ENCODE data around the gene IFNLR1. TPM values are rescaled to one million over a fixed set of nuclear protein-coding genes. Genes with fewer than 3 reads are reported as not detected.

Gene IFNLR1
- total and polyA plus RNA-seq, 2 donors (not counting 3 experiments of a cell fraction or from before 2014, with no cell fraction given), result 0.01 TPM; not detected in 1

DNA sequence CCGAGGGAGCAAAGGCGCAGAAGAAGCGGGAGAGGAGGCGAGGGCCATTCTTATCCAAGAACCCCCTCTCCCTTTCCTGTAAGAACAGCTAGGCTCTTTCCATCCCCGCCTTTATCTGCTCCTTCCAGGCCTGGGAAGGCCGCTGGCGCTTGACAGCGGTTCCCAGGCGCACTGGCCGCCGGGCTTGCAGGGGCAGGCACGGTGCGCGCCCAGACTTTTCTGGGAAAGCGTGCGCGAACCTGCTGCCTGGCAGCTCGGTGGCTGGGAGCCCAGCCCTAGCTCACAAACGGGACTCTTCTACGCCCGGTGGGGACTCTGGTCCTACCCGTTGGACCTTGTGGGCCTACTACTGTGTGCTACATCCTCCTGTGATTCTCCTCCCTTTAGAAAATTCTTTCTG lies 8.8 kb upstream of the IFNLR1 start:
- Histone ChIP-seq H3K79me2 (ENCODE audit: control insufficient read depth, insufficient read depth, low read length) (no peaks in the 10 kb centered on the region), H3K4me1 (ENCODE audit: control insufficient read depth, extremely low read depth, insufficient read depth, low read length) (peaks cover 5% of the 10 kb centered on the region), H2AFZ (ENCODE audit: low read depth, low read length) (no peak overlapping the region), H3K9ac (replicated peaks; ENCODE audit: extremely low read depth, insufficient read depth, low read length) (no peak overlapping the region), H3K9me3 (replicated peaks; ENCODE audit: control insufficient read depth, insufficient read depth, low read length) (no peaks in the 10 kb centered on the region), H3K4me3 (replicated peaks in 1 of 3; ENCODE audit: insufficient read depth in 1 of 3, low read depth in 1 of 3, low read length in 3 of 3) (no peak overlapping the region), H3K27me3 (ENCODE audit: control insufficient read depth in 2 of 2, insufficient read depth in 2 of 2, low read length in 2 of 2) (no peaks in the 10 kb centered on the region), H3K4me2 (ENCODE audit: insufficient read depth, low read length) (no peak overlapping the region), H4K20me1 (replicated peaks; ENCODE audit: control insufficient read depth, extremely low read depth, insufficient read depth, low read length) (no peaks in the 10 kb centered on the region), H3K27ac (ENCODE audit: insufficient read depth, low read depth, low read length) (no peak overlapping the region), H3K36me3 (ENCODE audit: control insufficient read depth in 2 of 2, extremely low read depth in 1 of 2, insufficient read depth in 2 of 2, low read length in 2 of 2) (no peaks in the 10 kb centered on the region), H3K9me1 (replicated peaks; ENCODE audit: control insufficient read depth, extremely low read depth, insufficient read depth, low read length) (no peaks in the 10 kb centered on the region)
- TF ChIP-seq MYC (IDR thresholded peaks at IDR 0.05; ENCODE audit: low read depth, low read length), result no peak
- TF ChIP-seq POLR2A (IDR thresholded peaks at IDR 0.05; ENCODE audit: low read depth, low read length), result no peak
- no peak for TF ChIP-seq EZH2 (IDR thresholded peaks at IDR 0.05; ENCODE audit: borderline replicate concordance, low read depth, low read length, severe bottlenecking)
- TF ChIP-seq GATA2 (IDR thresholded peaks at IDR 0.05; ENCODE audit: insufficient read depth, insufficient read length, low read depth, low read length), result no peak
- TF ChIP-seq, protein P1, sequence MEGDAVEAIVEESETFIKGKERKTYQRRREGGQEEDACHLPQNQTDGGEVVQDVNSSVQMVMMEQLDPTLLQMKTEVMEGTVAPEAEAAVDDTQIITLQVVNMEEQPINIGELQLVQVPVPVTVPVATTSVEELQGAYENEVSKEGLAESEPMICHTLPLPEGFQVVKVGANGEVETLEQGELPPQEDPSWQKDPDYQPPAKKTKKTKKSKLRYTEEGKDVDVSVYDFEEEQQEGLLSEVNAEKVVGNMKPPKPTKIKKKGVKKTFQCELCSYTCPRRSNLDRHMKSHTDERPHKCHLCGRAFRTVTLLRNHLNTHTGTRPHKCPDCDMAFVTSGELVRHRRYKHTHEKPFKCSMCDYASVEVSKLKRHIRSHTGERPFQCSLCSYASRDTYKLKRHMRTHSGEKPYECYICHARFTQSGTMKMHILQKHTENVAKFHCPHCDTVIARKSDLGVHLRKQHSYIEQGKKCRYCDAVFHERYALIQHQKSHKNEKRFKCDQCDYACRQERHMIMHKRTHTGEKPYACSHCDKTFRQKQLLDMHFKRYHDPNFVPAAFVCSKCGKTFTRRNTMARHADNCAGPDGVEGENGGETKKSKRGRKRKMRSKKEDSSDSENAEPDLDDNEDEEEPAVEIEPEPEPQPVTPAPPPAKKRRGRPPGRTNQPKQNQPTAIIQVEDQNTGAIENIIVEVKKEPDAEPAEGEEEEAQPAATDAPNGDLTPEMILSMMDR (IDR thresholded peaks at IDR 0.05; ENCODE audit: extremely low read depth in 1 of 2, insufficient read depth in 1 of 2, low read depth in 1 of 2, low read length in 2 of 2), result no peak
- TF ChIP-seq FOS (IDR thresholded peaks at IDR 0.05; ENCODE audit: borderline replicate concordance, insufficient read depth, low read length), result no peak
- TF ChIP-seq POLR2AphosphoS5 (IDR thresholded peaks at IDR 0.05; ENCODE audit: insufficient read depth, low read depth, low read length), result no peak
- TF ChIP-seq, protein P2, sequence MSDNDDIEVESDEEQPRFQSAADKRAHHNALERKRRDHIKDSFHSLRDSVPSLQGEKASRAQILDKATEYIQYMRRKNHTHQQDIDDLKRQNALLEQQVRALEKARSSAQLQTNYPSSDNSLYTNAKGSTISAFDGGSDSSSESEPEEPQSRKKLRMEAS (IDR thresholded peaks at IDR 0.05; ENCODE audit: insufficient read depth, insufficient read length), result no peak
- TF ChIP-seq JUN (IDR thresholded peaks at IDR 0.05; ENCODE audit: borderline replicate concordance, insufficient read depth, insufficient read length, low read depth), result no peak
- POLR2A ChIA-PET, result no interaction called here
- DNase-seq (ENCODE audit: low read depth, low spot score) (no peak), FAIRE-seq (no peak)
- CTCF ChIA-PET, result interaction anchor here (6.4 to 7.0 kb wide), 2 partner anchors 11 to 197 kb away, joined by 77 to 736 read pairs; partner anchors contain the start of gene IFNLR1
- no TSS peak for BruUV-seq (replicated peaks)
- intact Hi-C loops (cut with micrococcal nuclease) (no loop called here), dilution Hi-C loops (cut with MboI; ENCODE audit: extremely low pct_ligation_motif_present, low sequenced_read_pairs) (no loop called here)

Data from endothelial cell of umbilical vein (primary cell).